ENCODE results near the gene ZNF805.
A peak's percentile ranks its signal among the peaks of the same experiment; 100 is the strongest.

The ZNF805 gene

DNA sequence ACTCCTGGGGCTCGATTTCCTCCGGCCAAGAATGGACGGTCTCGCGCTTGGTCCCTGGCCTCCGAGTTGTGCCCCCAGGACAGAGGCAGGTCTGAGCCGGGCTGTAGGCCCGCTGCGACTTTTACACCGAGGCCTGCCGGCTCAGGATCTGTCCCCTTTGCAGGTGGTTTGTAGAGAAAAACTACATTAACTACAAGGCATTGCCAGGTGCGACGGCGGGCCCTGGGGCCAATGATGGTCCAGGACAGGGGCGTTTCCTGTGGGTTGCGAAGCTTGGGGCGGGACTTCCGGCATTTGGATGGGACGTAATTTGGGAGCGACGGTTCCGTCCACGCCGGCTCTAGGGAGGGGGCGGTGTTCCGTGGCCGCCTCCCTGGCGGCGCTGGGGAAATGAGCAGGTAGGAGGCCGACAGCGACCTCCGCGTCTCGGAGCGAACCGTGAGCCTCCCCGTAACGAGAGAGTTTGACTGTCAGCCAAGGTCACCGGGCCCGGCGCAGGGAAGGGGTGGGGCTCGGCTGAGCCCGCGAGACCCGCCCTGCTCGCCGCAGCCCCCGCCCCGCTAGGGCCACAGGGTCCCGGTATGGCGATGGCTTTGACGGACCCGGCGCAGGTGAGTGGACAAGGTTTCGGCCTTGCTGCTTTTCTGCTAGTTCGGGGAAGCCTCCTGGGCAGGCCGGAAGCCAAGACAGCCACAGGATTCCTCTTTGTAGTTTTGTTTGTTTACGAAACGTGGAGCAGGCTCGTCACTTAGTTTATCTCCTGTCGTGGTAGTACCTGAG is at the start of gene ZNF805:
TSS of gene ZNF805 (plus strand) at position 322 of the 780 bp plus-strand sequence. CDS start at position 582, 260 bp downstream.
- Histone ChIP-seq H3K9me2 (ENCODE audit: low read depth, low read length) (no peaks in the 10 kb centered on the region), H3K36me3 (ENCODE audit: insufficient read depth, low read length) (peaks cover 18% of the 10 kb centered on the region), H3F3A (ENCODE audit: insufficient read depth, low read length) (no peaks in the 10 kb centered on the region), H2AFZ (ENCODE audit: low read length) (peak within 1 kb of the TSS; percentile 90), H3K9me3 (ENCODE audit: low read length) (no peaks in the 10 kb centered on the region), H3K4me2 (ENCODE audit: low read length) (peak within 1 kb of the TSS; percentile 97), H3K79me2 (ENCODE audit: insufficient read depth, low read length) (peaks cover 22% of the 10 kb centered on the region), H3K4me3 (ENCODE audit: low read depth, low read length, poor library complexity, severe bottlenecking) (peak within 1 kb of the TSS; percentile 76), H4K20me1 (ENCODE audit: insufficient read depth, low read length) (no peaks in the 10 kb centered on the region), H3K27ac (ENCODE audit: low read depth, low read length, poor library complexity, severe bottlenecking) (peak within 1 kb of the TSS; percentile 24), H3K4me1 (ENCODE audit: insufficient read depth, low read length, severe bottlenecking) (peaks cover 21% of the 10 kb centered on the region), H3K9ac (ENCODE audit: low read length) (peak within 1 kb of the TSS; percentile 96), H3K27me3 (ENCODE audit: insufficient read depth, low read length) (no peaks in the 10 kb centered on the region)
- no peak for TF ChIP-seq EZH2 (IDR thresholded peaks at IDR 0.05; ENCODE audit: borderline replicate concordance, low read length)
- TF ChIP-seq, protein P1, sequence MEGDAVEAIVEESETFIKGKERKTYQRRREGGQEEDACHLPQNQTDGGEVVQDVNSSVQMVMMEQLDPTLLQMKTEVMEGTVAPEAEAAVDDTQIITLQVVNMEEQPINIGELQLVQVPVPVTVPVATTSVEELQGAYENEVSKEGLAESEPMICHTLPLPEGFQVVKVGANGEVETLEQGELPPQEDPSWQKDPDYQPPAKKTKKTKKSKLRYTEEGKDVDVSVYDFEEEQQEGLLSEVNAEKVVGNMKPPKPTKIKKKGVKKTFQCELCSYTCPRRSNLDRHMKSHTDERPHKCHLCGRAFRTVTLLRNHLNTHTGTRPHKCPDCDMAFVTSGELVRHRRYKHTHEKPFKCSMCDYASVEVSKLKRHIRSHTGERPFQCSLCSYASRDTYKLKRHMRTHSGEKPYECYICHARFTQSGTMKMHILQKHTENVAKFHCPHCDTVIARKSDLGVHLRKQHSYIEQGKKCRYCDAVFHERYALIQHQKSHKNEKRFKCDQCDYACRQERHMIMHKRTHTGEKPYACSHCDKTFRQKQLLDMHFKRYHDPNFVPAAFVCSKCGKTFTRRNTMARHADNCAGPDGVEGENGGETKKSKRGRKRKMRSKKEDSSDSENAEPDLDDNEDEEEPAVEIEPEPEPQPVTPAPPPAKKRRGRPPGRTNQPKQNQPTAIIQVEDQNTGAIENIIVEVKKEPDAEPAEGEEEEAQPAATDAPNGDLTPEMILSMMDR (IDR thresholded peaks at IDR 0.05; ENCODE audit: low read length) = no peak

DNA sequence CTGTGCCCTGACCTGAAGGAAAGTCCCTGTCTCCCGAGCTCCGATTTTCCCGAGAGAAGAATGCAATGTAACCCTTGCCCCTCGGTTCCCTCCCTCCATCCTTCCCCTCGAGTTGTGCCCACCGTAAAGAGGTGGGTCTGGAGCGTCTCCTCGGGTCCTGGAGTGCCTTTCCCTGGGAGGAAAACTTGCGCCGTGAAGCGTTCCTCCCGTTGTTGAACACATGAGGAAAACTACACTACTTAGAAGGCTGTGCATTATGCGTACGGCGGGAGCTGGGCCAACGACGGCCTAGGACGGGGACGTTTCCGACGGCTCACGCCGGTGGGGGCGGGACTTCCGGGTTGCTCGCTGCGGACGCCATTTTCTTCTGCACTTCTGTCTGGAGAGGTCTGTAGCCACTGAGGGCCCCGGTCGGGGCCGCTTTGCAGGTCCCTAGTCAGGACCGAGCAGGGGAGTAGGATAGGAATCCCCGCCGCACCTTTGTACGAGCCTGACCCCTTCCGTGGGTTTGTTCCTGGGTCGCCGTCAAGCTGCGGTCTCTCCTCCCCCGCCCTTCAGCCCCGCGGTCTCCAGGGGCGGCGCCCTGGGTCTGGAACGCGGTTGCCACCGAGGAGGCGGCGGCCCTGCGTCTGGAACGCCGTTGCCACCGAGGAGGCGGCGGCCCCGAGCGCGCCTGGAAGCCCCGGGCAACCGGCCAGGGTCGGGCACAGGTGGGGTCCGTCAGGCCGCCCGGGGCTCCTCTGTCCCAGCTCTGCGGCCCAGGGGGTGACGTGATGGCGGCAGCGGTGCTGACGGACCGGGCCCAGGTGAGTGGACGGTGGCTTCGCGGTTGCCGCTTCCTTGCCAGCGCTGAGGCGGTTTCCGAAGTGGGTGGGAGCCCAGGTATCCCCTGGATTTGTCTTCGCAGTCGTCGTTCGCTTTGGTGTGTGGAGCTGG is 49.0 kb upstream of the ZNF805 start, which contains the start of gene ZNF264:
TSS of gene ZNF264 (plus strand) at position 360 of the 936 bp plus-strand sequence. CDS start at position 774, 414 bp downstream.
- H3K27me3 ChIP-seq (ENCODE audit: insufficient read depth, low read length) = no peaks in the 10 kb centered on the region
- peaks cover 53% of the 10 kb centered on the region for H3K36me3 ChIP-seq (ENCODE audit: insufficient read depth, low read length)
- peak within 1 kb of the TSS; percentile 84 for H3K9ac ChIP-seq (ENCODE audit: low read length)
- TF ChIP-seq, protein P1 (IDR thresholded peaks at IDR 0.05; ENCODE audit: low read length) = no peak
- no peak for TF ChIP-seq EZH2 (IDR thresholded peaks at IDR 0.05; ENCODE audit: borderline replicate concordance, low read length)
- peaks cover 16% of the 10 kb centered on the region for H3K79me2 ChIP-seq (ENCODE audit: insufficient read depth, low read length)
- peak within 1 kb of the TSS; percentile 78 for H3K4me2 ChIP-seq (ENCODE audit: low read length)
- peaks cover 17% of the 10 kb centered on the region for H3K4me1 ChIP-seq (ENCODE audit: insufficient read depth, low read length, severe bottlenecking)
- no peaks in the 10 kb centered on the region for H3K9me2 ChIP-seq (ENCODE audit: low read depth, low read length)
- H4K20me1 ChIP-seq (ENCODE audit: insufficient read depth, low read length) = no peaks in the 10 kb centered on the region
- peak within 1 kb of the TSS; percentile 50 for H3K27ac ChIP-seq (ENCODE audit: low read depth, low read length, poor library complexity, severe bottlenecking)
- peak within 1 kb of the TSS; percentile 81 for H3K4me3 ChIP-seq (ENCODE audit: low read depth, low read length, poor library complexity, severe bottlenecking)
- H3K9me3 ChIP-seq (ENCODE audit: low read length) = peaks cover 26% of the 10 kb centered on the region
- no peaks in the 10 kb centered on the region for H3F3A ChIP-seq (ENCODE audit: insufficient read depth, low read length)
- H2AFZ ChIP-seq (ENCODE audit: low read length) = peak within 1 kb of the TSS; percentile 98

DNA sequence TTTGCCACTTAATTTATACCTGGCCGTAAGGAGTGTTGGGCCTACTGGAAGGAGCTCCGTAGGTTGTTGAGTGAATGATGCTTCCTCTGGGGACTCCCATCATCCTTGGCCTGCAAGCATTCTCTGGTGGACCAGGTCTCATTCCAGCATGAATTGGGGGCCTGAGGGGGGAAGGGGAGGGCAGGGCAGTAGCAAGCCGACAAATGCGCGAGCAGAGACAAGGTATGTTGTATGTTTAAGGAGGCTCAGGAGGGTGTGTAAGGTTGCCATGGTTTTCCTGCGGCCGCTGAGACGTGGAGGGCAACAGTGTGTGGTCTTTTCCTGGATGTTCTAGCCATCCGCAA is 48.4 kb upstream of the ZNF805 start:
- peak overlapping the region; percentile 78 for H3K4me2 ChIP-seq (ENCODE audit: low read length)
- peaks cover 59% of the 10 kb centered on the region for H3K36me3 ChIP-seq (ENCODE audit: insufficient read depth, low read length)
- H3K9me2 ChIP-seq (ENCODE audit: low read depth, low read length) = no peaks in the 10 kb centered on the region
- peaks cover 25% of the 10 kb centered on the region for H3K9me3 ChIP-seq (ENCODE audit: low read length)
- no peak overlapping the region for H2AFZ ChIP-seq (ENCODE audit: low read length)
- no peaks in the 10 kb centered on the region for H4K20me1 ChIP-seq (ENCODE audit: insufficient read depth, low read length)
- H3K27me3 ChIP-seq (ENCODE audit: insufficient read depth, low read length) = no peaks in the 10 kb centered on the region
- no peaks in the 10 kb centered on the region for H3F3A ChIP-seq (ENCODE audit: insufficient read depth, low read length)
- peaks cover 16% of the 10 kb centered on the region for H3K79me2 ChIP-seq (ENCODE audit: insufficient read depth, low read length)
- H3K9ac ChIP-seq (ENCODE audit: low read length) = peak overlapping the region; percentile 84
- H3K27ac ChIP-seq (ENCODE audit: low read depth, low read length, poor library complexity, severe bottlenecking) = no peak overlapping the region
- TF ChIP-seq EZH2 (IDR thresholded peaks at IDR 0.05; ENCODE audit: borderline replicate concordance, low read length) = no peak
- TF ChIP-seq, protein P1 (IDR thresholded peaks at IDR 0.05; ENCODE audit: low read length) = no peak
- peaks cover 17% of the 10 kb centered on the region for H3K4me1 ChIP-seq (ENCODE audit: insufficient read depth, low read length, severe bottlenecking)
- H3K4me3 ChIP-seq (ENCODE audit: low read depth, low read length, poor library complexity, severe bottlenecking) = peak overlapping the region; percentile 81

Data from OCI-LY1 (cell line).